ENCODE measurements around the gene LYAR. TPM values are rescaled to one million over a fixed set of nuclear protein-coding genes. Genes with fewer than 3 reads are reported as not detected.

LYAR gene
- total RNA-seq, 6 experiments from 2014 or later: 2.6 to 8.9 (median 5.2) TPM

GRCh38 chr4:4269856-4270255 lies 20.1 kb downstream of the LYAR start:
- WGBS (ENCODE audit: insufficient coverage, low coverage, low lambda C conversion rate, missing lambda C conversion rate): 91% methylated on average over 4 of the region's 4 CpGs
- peak in 2 of 4 donors; percentile 25 to 42 for ATAC-seq
- peaks cover 0 to 28% (median 0%) of the 10 kb centered on the region in 4 donors for H3K36me3 ChIP-seq

GRCh38 chr4:4269331-4269731 lies 20.6 kb downstream of the LYAR start:
- peak in 2 of 4 donors; percentile 29 to 34 for ATAC-seq
- TF ChIP-seq CTCF (IDR thresholded peaks at IDR 0.05) (no peak), POLR2A (IDR thresholded peaks at IDR 0.05) (no peak)
- 80% methylated on average over 2 of the region's 11 CpGs for WGBS (ENCODE audit: insufficient coverage, low coverage, low lambda C conversion rate, missing lambda C conversion rate)

More at GRCh38 chr4:4269856-4270255, 20.1 kb downstream of the LYAR start:
- H3K4me3 ChIP-seq: no peak overlapping the region
- no peak for DNase-seq
- H3K27me3 ChIP-seq: no peaks in the 10 kb centered on the region
- intact Hi-C loops (cut with DNase I): no loop called here
- no peak for TF ChIP-seq POLR2A (IDR thresholded peaks at IDR 0.05)
- no peak for TF ChIP-seq CTCF (IDR thresholded peaks at IDR 0.05)
- H3K4me1 ChIP-seq: no peaks in the 10 kb centered on the region
- no peaks in the 10 kb centered on the region for H3K9me3 ChIP-seq
- H3K27ac ChIP-seq: no peak overlapping the region

GRCh38 chr4:4268776-4269175 lies 21.2 kb downstream of the LYAR start:
- no CpG with 5 or more reads among the region's 1 CpG for WGBS (ENCODE audit: insufficient coverage, low coverage, low lambda C conversion rate, missing lambda C conversion rate)
- H3K27ac ChIP-seq: no peak overlapping the region
- ATAC-seq: peak in 1 of 4 donors; percentile 42

More at GRCh38 chr4:4269331-4269731, 20.6 kb downstream of the LYAR start:
- Histone ChIP-seq H3K27ac (no peak overlapping the region), H3K27me3 (no peaks in the 10 kb centered on the region), H3K9me3 (no peaks in the 10 kb centered on the region), H3K4me1 (no peaks in the 10 kb centered on the region), H3K4me3 (no peak overlapping the region), H3K36me3 (peaks cover 0 to 24% (median 0%) of the 10 kb centered on the region in 4 donors)
- DNase-seq: no peak
- intact Hi-C loops (cut with DNase I): no loop called here

GRCh38 chr4:4267981-4268380 lies 22.0 kb downstream of the LYAR start:
- H3K9me3 ChIP-seq: no peaks in the 10 kb centered on the region
- no peak for DNase-seq
- TF ChIP-seq POLR2A (IDR thresholded peaks at IDR 0.05) (no peak), CTCF (IDR thresholded peaks at IDR 0.05) (no peak)
- no peaks in the 10 kb centered on the region for H3K4me1 ChIP-seq
- no peak overlapping the region for H3K27ac ChIP-seq
- intact Hi-C loops (cut with DNase I): no loop called here
- H3K36me3 ChIP-seq: peaks cover 0 to 11% (median 0%) of the 10 kb centered on the region in 4 donors
- H3K27me3 ChIP-seq: no peaks in the 10 kb centered on the region
- WGBS (ENCODE audit: insufficient coverage, low coverage, low lambda C conversion rate, missing lambda C conversion rate): 58% methylated on average over 5 of the region's 5 CpGs
- H3K4me3 ChIP-seq: no peak overlapping the region
- no peak for ATAC-seq

More at GRCh38 chr4:4268776-4269175, 21.2 kb downstream of the LYAR start:
- DNase-seq: no peak
- Histone ChIP-seq H3K4me3 (no peak overlapping the region), H3K36me3 (peaks cover 0 to 19% (median 0%) of the 10 kb centered on the region in 4 donors), H3K27me3 (no peaks in the 10 kb centered on the region), H3K4me1 (no peaks in the 10 kb centered on the region), H3K9me3 (no peaks in the 10 kb centered on the region)
- intact Hi-C loops (cut with DNase I): no loop called here
- no peak for TF ChIP-seq POLR2A (IDR thresholded peaks at IDR 0.05)
- no peak for TF ChIP-seq CTCF (IDR thresholded peaks at IDR 0.05)

Measured in right lobe of liver (tissue), 6 donors.